ENCODE results near the gene ASXL2. TPM values are rescaled to one million over a fixed set of nuclear protein-coding genes. Genes with fewer than 3 reads are reported as not detected.
A peak's percentile ranks its signal among the peaks of the same experiment; 100 is the strongest.
"Not testable (repeated sequence)": the region's sequence is repeated elsewhere in the genome, so short reads cannot be mapped to it uniquely, and the experiment has no call there.

Gene ASXL2
- polyA plus RNA-seq, 1 experiment = 14.0 TPM

DNA sequence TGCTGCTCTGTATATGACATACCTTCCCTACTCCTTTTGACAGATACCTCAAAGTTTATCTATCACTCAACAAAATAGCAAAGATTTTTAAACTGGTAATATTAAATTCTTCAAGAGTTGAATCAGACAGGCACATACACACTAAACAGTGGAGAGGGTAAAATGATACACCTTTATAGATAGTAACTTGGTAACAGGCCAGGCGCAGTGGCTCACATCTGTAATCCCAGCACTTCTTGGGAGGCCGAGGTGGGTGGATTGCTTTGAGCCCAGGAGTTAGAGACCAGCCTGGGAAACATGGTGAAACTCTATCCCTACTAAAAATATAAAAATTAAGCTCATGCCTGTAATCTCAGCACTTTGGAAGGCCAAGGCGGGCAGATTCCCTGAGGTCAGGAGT, 23.2 kb downstream of the ASXL2 start:
- Histone ChIP-seq H3K27me3 (ENCODE audit: control insufficient read depth, insufficient read depth, low read length) (no peaks in the 10 kb centered on the region), H3K9me3 (ENCODE audit: control insufficient read depth, insufficient read depth, low read length) (no peaks in the 10 kb centered on the region), H3K27ac (ENCODE audit: low read depth, low read length) (no peak overlapping the region), H3K4me3 (ENCODE audit: low read depth, low read length) (no peak overlapping the region)
- POLR2A ChIA-PET = no interaction called here
- no peak for DNase-seq (ENCODE audit: low read depth, low spot score)
- CTCF ChIA-PET = interaction anchor here (0.9 to 5.2 kb wide), 4 partner anchors 10 to 248 kb away, joined by 3 to 48 read pairs (median 4); no protein-coding TSS in a partner anchor
- TF ChIP-seq, protein P1, sequence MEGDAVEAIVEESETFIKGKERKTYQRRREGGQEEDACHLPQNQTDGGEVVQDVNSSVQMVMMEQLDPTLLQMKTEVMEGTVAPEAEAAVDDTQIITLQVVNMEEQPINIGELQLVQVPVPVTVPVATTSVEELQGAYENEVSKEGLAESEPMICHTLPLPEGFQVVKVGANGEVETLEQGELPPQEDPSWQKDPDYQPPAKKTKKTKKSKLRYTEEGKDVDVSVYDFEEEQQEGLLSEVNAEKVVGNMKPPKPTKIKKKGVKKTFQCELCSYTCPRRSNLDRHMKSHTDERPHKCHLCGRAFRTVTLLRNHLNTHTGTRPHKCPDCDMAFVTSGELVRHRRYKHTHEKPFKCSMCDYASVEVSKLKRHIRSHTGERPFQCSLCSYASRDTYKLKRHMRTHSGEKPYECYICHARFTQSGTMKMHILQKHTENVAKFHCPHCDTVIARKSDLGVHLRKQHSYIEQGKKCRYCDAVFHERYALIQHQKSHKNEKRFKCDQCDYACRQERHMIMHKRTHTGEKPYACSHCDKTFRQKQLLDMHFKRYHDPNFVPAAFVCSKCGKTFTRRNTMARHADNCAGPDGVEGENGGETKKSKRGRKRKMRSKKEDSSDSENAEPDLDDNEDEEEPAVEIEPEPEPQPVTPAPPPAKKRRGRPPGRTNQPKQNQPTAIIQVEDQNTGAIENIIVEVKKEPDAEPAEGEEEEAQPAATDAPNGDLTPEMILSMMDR (IDR thresholded peaks at IDR 0.05; ENCODE audit: low read depth, low read length) = no peak

DNA sequence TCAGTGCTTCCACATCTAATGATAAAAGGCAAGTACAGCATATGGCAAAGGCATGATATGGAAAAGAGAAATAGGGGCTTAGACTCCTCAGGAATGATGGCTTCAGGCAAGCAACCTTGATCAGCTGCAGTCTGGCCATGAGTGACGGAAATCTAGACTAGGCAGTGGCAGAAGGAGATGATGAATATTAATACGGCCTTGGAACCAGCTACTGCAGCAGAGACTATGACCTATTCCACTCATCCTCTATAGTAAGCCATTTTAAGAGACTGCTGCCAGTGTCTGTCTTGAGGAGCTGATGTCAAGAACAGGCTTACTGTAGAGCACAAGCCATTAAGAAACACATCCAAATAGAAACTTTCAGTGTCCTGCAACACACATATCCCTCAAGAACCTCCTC, 23.7 kb downstream of the ASXL2 start:
- no peak for DNase-seq (ENCODE audit: low read depth, low spot score)
- H3K4me3 ChIP-seq (ENCODE audit: low read depth, low read length) = no peak overlapping the region
- H3K9me3 ChIP-seq (ENCODE audit: control insufficient read depth, insufficient read depth, low read length) = no peaks in the 10 kb centered on the region
- ChIA-PET POLR2A (no interaction called here), CTCF (interaction anchor here (0.8 to 5.2 kb wide), 6 partner anchors 10 to 290 kb away, joined by 3 to 48 read pairs (median 9); no protein-coding TSS in a partner anchor)
- H3K27me3 ChIP-seq (ENCODE audit: control insufficient read depth, insufficient read depth, low read length) = no peaks in the 10 kb centered on the region
- no peak overlapping the region for H3K27ac ChIP-seq (ENCODE audit: low read depth, low read length)
- TF ChIP-seq, protein P1 (IDR thresholded peaks at IDR 0.05; ENCODE audit: low read depth, low read length) = no peak

DNA sequence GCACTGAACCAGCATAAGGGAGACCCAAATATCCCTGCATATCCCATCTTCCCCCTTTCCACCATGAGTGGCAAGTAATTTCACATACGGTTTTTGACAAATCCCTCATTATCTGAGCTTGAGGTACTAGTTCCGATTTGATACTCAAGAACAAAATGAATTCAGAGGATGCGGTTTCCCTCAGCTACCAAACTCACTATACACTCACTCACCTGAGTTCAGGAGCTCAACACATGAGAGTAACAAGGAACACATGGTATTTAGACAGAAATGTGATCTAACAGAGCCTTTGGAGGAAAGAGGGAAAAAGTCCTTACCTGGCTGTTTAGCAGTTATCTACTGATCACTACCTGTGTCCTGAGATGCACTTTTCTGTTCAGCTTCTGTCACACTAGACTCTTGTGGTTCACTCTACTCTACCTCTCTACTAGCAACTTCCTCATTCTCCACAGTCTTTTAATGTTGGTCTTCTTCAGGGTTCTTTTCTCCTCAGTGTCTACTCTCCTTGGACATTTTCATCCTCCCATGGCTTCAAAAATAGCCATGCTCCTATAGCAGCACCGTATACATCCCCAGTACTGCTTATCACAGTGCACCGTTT, 25.1 kb downstream of the ASXL2 start:
- no peak for DNase-seq (ENCODE audit: low read depth, low spot score)
- ChIA-PET CTCF (interaction anchor here (1.1 to 5.2 kb wide), 16 partner anchors 9 to 292 kb away, joined by 3 to 48 read pairs (median 13); no protein-coding TSS in a partner anchor), POLR2A (interaction anchor here (0.7 kb wide), 1 partner anchor 181 kb away, joined by 3 read pairs; no protein-coding TSS in a partner anchor)
- no peak overlapping the region for H3K4me3 ChIP-seq (ENCODE audit: low read depth, low read length)
- H3K27ac ChIP-seq (ENCODE audit: low read depth, low read length) = no peak overlapping the region
- no peaks in the 10 kb centered on the region for H3K9me3 ChIP-seq (ENCODE audit: control insufficient read depth, insufficient read depth, low read length)
- TF ChIP-seq, protein P1 (IDR thresholded peaks at IDR 0.05; ENCODE audit: low read depth, low read length) = no peak
- H3K27me3 ChIP-seq (ENCODE audit: control insufficient read depth, insufficient read depth, low read length) = no peaks in the 10 kb centered on the region

DNA sequence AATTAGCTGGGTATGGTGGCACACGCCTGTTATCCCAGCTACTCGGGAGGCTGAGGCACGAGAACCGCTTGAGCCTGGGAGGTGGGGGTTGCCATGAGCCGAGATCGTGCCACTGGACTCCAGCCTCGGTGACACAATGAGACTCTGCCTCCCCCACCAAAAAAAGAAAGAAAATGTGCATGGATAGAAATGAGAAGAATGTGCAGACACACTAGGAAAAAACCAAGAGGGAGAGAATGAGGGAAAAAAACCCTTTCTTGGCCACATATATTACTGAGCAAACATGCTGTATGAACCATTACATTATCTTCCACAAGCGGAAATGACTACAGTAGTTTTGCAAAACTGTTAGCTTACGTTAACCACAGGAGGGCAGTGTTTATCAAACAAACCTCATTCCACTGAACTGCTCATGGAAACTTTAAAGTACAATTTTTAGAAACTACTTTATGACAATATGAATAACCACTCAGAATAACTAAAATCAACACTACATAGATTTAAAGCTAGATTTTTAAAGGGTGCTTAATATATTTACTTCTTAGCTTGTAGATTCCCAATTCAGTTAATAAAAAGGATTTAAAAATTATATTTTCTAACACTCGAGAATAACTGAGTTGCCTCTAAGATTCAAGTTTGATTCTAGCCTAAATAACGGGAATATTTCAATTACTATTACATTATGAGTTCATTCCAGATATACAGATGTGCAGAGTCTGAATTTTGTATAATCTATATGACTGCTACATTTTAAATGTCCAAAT, 26.4 kb downstream of the ASXL2 start:
- Histone ChIP-seq H3K4me3 (ENCODE audit: low read depth, low read length) (peak overlapping the region; percentile 13; the same call in 1 of the 2 replicates), H3K9me3 (ENCODE audit: control insufficient read depth, insufficient read depth, low read length) (no peaks in the 10 kb centered on the region), H3K27ac (ENCODE audit: low read depth, low read length) (peak overlapping the region; percentile 70), H3K27me3 (ENCODE audit: control insufficient read depth, insufficient read depth, low read length) (no peaks in the 10 kb centered on the region)
- peak; percentile 65 for DNase-seq (ENCODE audit: low read depth, low spot score)
- POLR2A ChIA-PET = interaction anchor here (1.2 kb wide), 1 partner anchor 27 kb away, joined by 9 read pairs; the partner anchor contains the start of gene ASXL2
- TF ChIP-seq, protein P1 (IDR thresholded peaks at IDR 0.05; ENCODE audit: low read depth, low read length) = peak; percentile 62
- CTCF ChIA-PET = interaction anchor here (0.5 to 5.2 kb wide), 49 partner anchors 8 to 388 kb away, joined by 3 to 48 read pairs (median 4); partner anchors contain the start of genes ASXL2 and KIF3C

DNA sequence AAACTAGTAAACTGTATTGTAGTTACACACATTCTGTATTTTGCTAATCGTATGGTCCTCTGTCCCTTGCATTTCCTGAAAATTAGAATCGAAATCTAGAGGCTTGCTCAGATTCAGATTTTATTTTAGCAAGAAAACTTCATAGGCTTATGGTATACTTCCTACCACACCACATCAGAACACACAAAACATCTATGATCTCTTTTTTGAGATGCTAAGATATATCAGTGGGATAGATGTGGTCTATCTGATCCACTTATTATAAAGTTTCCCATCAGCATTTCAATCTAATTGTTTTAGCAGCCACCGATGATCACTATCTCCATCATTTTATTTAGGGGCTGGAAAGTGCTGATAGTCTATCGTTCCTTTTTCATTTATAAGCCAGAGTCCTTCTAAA, 27.9 kb downstream of the ASXL2 start:
- POLR2A ChIA-PET = not testable (repeated sequence)
- CTCF ChIA-PET = interaction anchor here (0.7 to 2.9 kb wide), 4 partner anchors 12 to 1401 kb away, joined by 3 to 41 read pairs (median 4); no protein-coding TSS in a partner anchor

DNA sequence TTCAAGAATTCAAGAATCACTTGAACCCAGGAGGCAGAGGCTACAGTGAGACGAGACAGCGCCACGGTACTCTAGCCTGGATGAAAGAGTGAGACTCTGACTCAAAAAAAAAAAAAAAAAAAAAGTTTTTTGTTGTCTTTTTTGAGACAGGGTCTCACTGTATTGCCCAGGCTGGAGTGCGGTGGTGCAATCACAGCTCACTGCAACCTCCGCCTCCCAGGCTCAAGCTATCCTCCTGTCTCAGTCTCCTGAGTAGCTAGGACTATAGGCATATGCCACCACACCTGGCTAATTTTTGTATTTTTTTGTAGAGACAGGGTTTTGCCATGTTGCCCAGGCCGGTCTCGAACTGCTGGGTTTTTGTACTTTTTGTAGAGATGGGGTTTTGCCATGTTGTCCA, 28.9 kb downstream of the ASXL2 start:
- POLR2A ChIA-PET; H3K4me3 ChIP-seq (ENCODE audit: low read depth, low read length); DNase-seq (ENCODE audit: low read depth, low spot score); H3K9me3 ChIP-seq (ENCODE audit: control insufficient read depth, insufficient read depth, low read length); H3K27me3 ChIP-seq (ENCODE audit: control insufficient read depth, insufficient read depth, low read length); H3K27ac ChIP-seq (ENCODE audit: low read depth, low read length): not testable (repeated sequence)
- CTCF ChIA-PET = interaction anchor here (0.6 to 0.7 kb wide), 2 partner anchors 9 to 239 kb away, joined by 3 read pairs; no protein-coding TSS in a partner anchor

More for the DNA sequence above, 27.9 kb downstream of the ASXL2 start:
- H3K4me3 ChIP-seq (ENCODE audit: low read depth, low read length); DNase-seq (ENCODE audit: low read depth, low spot score); H3K27ac ChIP-seq (ENCODE audit: low read depth, low read length); H3K9me3 ChIP-seq (ENCODE audit: control insufficient read depth, insufficient read depth, low read length); H3K27me3 ChIP-seq (ENCODE audit: control insufficient read depth, insufficient read depth, low read length): not testable (repeated sequence)

Measured in AG04450 (cell line).